Measurements from ENCODE around the gene IQSEC1. TPM values are rescaled to one million over a fixed set of nuclear protein-coding genes. Genes with fewer than 3 reads are reported as not detected.

IQSEC1 gene
- polyA plus RNA-seq, 4 donors: 27.2 to 45.5 (median 34.7) TPM

- DNase-seq (ENCODE audit: low read depth in 4 of 4, low spot score in 3 of 4): no peak
Observed at GRCh38 chr3:12946251-12946648, 127.0 kb downstream of the IQSEC1 start.

GRCh38 chr3:12944849-12945248, 128.4 kb downstream of the IQSEC1 start:
- no peak for DNase-seq (ENCODE audit: low read depth in 4 of 4, low spot score in 3 of 4)

- no peak for DNase-seq (ENCODE audit: low read depth in 4 of 4, low spot score in 3 of 4)
Observed at GRCh38 chr3:12944413-12944812, 128.8 kb downstream of the IQSEC1 start.

- no peak for DNase-seq (ENCODE audit: low read depth in 4 of 4, low spot score in 3 of 4)
Observed at GRCh38 chr3:12943124-12944021, 129.9 kb downstream of the IQSEC1 start.

GRCh38 chr3:12941495-12942023, 131.7 kb downstream of the IQSEC1 start:
- DNase-seq (ENCODE audit: low read depth in 4 of 4, low spot score in 3 of 4): no peak

GRCh38 chr3:12940854-12941253, 132.4 kb downstream of the IQSEC1 start:
- DNase-seq (ENCODE audit: low read depth in 4 of 4, low spot score in 3 of 4): no peak

- DNase-seq (ENCODE audit: low read depth in 4 of 4, low spot score in 3 of 4): no peak
Observed at GRCh38 chr3:12939137-12939536, 134.1 kb downstream of the IQSEC1 start.

- peak; percentile 16 to 36 (median 32) for DNase-seq (ENCODE audit: low read depth in 4 of 4, low spot score in 3 of 4)
Observed at GRCh38 chr3:12938258-12938711, 134.9 kb downstream of the IQSEC1 start.

GRCh38 chr3:12935861-12936830, 137.1 kb downstream of the IQSEC1 start:
- DNase-seq (ENCODE audit: low read depth in 4 of 4, low spot score in 3 of 4): no peak

GRCh38 chr3:12935023-12935860, 138.0 kb downstream of the IQSEC1 start:
- DNase-seq (ENCODE audit: low read depth in 4 of 4, low spot score in 3 of 4): no peak

GRCh38 chr3:12934431-12934830, 138.8 kb downstream of the IQSEC1 start:
- DNase-seq (ENCODE audit: low read depth in 4 of 4, low spot score in 3 of 4): no peak

- no peak for DNase-seq (ENCODE audit: low read depth in 4 of 4, low spot score in 3 of 4)
Observed at GRCh38 chr3:12933901-12934300, 139.3 kb downstream of the IQSEC1 start.

- DNase-seq (ENCODE audit: low read depth in 4 of 4, low spot score in 3 of 4): no peak
Observed at GRCh38 chr3:12932754-12933153, 140.5 kb downstream of the IQSEC1 start.

- no peak for DNase-seq (ENCODE audit: low read depth in 4 of 4, low spot score in 3 of 4)
Observed at GRCh38 chr3:12932347-12932746, 140.9 kb downstream of the IQSEC1 start.

- DNase-seq (ENCODE audit: low read depth in 4 of 4, low spot score in 3 of 4): no peak
Observed at GRCh38 chr3:12931273-12931905, 141.8 kb downstream of the IQSEC1 start.

- no peak for DNase-seq (ENCODE audit: low read depth in 4 of 4, low spot score in 3 of 4)
Observed at GRCh38 chr3:12929801-12930200, 143.4 kb downstream of the IQSEC1 start.

GRCh38 chr3:12926660-12927059, 146.6 kb downstream of the IQSEC1 start:
- DNase-seq (ENCODE audit: low read depth in 4 of 4, low spot score in 3 of 4): no peak

- DNase-seq (ENCODE audit: low read depth in 4 of 4, low spot score in 3 of 4): no peak
Observed at GRCh38 chr3:12925648-12926047, 147.6 kb downstream of the IQSEC1 start.

- DNase-seq (ENCODE audit: low read depth in 4 of 4, low spot score in 3 of 4): no peak
Observed at GRCh38 chr3:12924437-12924836, 148.8 kb downstream of the IQSEC1 start.

All from left renal pelvis (tissue), 4 donors.